Measurements from ENCODE around the gene ARL13A. TPM values are rescaled to one million over a fixed set of nuclear protein-coding genes. Genes with fewer than 3 reads are reported as not detected.
A peak's percentile ranks its signal among the peaks of the same experiment; 100 is the strongest.
"Not testable (repeated sequence)": the region's sequence is repeated elsewhere in the genome, so short reads cannot be mapped to it uniquely, and the experiment has no call there.

Gene ARL13A
- total and polyA plus RNA-seq, 2 experiments from 2014 or later: not detected

- no peak overlapping the region for H3K27ac ChIP-seq
- DNase-seq: peak; percentile 1
- H3K4me3 ChIP-seq: no peak overlapping the region
- no peak overlapping the region for H3K4me2 ChIP-seq (ENCODE audit: unreplicated experiment)
- no peaks in the 10 kb centered on the region for H3F3A ChIP-seq (ENCODE audit: insufficient read depth)
- no peaks in the 10 kb centered on the region for H4K20me1 ChIP-seq (ENCODE audit: insufficient read depth)
- H3K36me3 ChIP-seq (ENCODE audit: low read depth): no peaks in the 10 kb centered on the region
- no peaks in the 10 kb centered on the region for H3K4me1 ChIP-seq (ENCODE audit: insufficient read depth)
- H3K9me2 ChIP-seq (ENCODE audit: insufficient read depth): no peaks in the 10 kb centered on the region
- in situ Hi-C loops (cut with MboI): no loop called here
- H3K79me2 ChIP-seq (ENCODE audit: insufficient read depth): no peaks in the 10 kb centered on the region
- no peak overlapping the region for H3K9ac ChIP-seq
- no peak overlapping the region for H2AFZ ChIP-seq
- no peaks in the 10 kb centered on the region for H3K9me3 ChIP-seq (ENCODE audit: low read depth)
- TF ChIP-seq EZH2phosphoT487 (IDR thresholded peaks at IDR 0.05; ENCODE audit: insufficient read depth, low read depth) (no peak), EZH2 (IDR thresholded peaks at IDR 0.05; ENCODE audit: insufficient read depth, poor library complexity, severe bottlenecking) (no peak)
- no peaks in the 10 kb centered on the region for H3K27me3 ChIP-seq (replicated peaks; ENCODE audit: insufficient read depth)
Observed at GRCh38 chrX:101009090-101009489, 39.6 kb downstream of the ARL13A start.

DNA sequence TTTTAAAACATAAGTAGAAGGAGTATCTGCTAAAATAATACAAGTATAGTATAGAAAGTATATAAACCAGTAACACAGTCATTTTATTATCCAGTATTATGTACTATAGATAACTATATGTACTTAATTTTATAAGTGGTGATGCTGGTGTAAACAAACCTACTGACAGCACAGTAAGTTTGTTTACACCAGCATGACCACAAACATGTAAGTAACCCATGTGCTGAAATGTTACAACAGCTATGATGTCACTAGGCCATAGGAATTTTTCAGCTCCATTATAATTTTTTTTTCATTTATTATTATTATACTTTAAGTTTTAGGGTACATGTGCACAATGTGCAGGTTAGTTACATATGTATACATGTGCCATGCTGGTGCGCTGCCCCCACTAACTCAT is 42.5 kb downstream of the ARL13A start:
- H3K4me1 ChIP-seq (ENCODE audit: insufficient read depth); H2AFZ ChIP-seq; H4K20me1 ChIP-seq (ENCODE audit: insufficient read depth); DNase-seq; H3K9me2 ChIP-seq (ENCODE audit: insufficient read depth); H3K9me3 ChIP-seq (ENCODE audit: low read depth); H3K9ac ChIP-seq; H3K4me3 ChIP-seq; H3F3A ChIP-seq (ENCODE audit: insufficient read depth); H3K79me2 ChIP-seq (ENCODE audit: insufficient read depth); in situ Hi-C loops (cut with MboI); H3K27me3 ChIP-seq (replicated peaks; ENCODE audit: insufficient read depth); H3K36me3 ChIP-seq (ENCODE audit: low read depth); H3K4me2 ChIP-seq (ENCODE audit: unreplicated experiment); H3K27ac ChIP-seq: not testable (repeated sequence)
- WGBS, 2 experiments (ENCODE audit: low coverage in 1 of 2, low lambda C conversion rate in 2 of 2, missing lambda C conversion rate in 2 of 2): 94% methylated on average over 1 of the region's 1 CpG; no CpG with 5 or more reads in 1 of the 2 experiments

DNA sequence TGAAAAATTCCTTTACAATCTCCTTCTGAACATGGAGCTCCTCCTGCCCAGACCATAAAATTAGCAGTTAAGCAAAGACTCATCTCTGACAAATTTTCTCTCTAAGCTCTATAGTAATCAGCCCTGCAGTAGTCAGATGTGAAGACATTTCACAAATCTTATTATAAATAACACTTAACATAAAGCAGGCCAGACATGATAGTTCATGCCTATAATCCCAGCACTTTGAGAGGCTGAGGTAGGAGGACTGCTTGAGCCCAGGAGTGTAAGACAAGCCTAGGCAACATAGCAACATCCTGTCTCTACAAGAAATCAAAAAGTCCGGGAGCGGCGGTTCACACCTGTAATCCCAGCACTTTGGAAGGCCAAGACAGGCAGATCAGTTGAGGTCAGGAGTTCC is 52.5 kb downstream of the ARL13A start:
- Histone ChIP-seq H3K9ac (no peak overlapping the region), H4K20me1 (ENCODE audit: insufficient read depth) (no peaks in the 10 kb centered on the region), H3K4me1 (ENCODE audit: insufficient read depth) (peaks cover 8% of the 10 kb centered on the region; the same call in 1 of the 2 replicates), H3K4me2 (ENCODE audit: unreplicated experiment) (no peak overlapping the region), H2AFZ (no peak overlapping the region), H3K36me3 (ENCODE audit: low read depth) (no peaks in the 10 kb centered on the region), H3K9me2 (ENCODE audit: insufficient read depth) (no peaks in the 10 kb centered on the region), H3K4me3 (no peak overlapping the region), H3K27ac (no peak overlapping the region), H3F3A (ENCODE audit: insufficient read depth) (no peaks in the 10 kb centered on the region), H3K79me2 (ENCODE audit: insufficient read depth) (no peaks in the 10 kb centered on the region), H3K27me3 (replicated peaks; ENCODE audit: insufficient read depth) (no peaks in the 10 kb centered on the region), H3K9me3 (ENCODE audit: low read depth) (no peaks in the 10 kb centered on the region)
- in situ Hi-C loops (cut with MboI): no loop called here
- TF ChIP-seq EZH2 (IDR thresholded peaks at IDR 0.05; ENCODE audit: insufficient read depth, poor library complexity, severe bottlenecking) (no peak), EZH2phosphoT487 (IDR thresholded peaks at IDR 0.05; ENCODE audit: insufficient read depth, low read depth) (no peak)
- 92 to 100% methylated on average over 3 of the region's 3 CpGs for WGBS, 2 experiments (ENCODE audit: low coverage in 1 of 2, low lambda C conversion rate in 2 of 2, missing lambda C conversion rate in 2 of 2)
- no peak for DNase-seq

DNA sequence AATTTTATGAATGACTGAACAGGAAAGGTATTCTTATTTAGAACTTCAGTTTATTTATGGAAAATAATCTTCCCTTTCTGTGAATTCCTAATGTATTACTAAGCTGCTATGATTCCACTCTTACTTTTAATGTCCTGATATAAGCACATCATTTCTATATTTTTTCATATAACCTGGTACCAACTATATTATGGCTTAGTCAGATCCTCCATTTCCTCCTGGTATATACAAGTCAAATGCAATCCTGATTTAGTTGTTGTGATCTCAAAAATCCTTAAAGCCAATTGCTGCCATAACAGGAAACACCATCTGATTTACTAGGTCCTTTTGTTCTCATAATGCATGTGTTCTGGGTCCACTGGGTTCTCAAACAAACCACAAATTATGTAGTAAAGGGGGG is 55.6 kb downstream of the ARL13A start:
- no peaks in the 10 kb centered on the region for H3K79me2 ChIP-seq (ENCODE audit: insufficient read depth)
- no peak overlapping the region for H3K9ac ChIP-seq
- peaks cover 8% of the 10 kb centered on the region; the same call in 1 of the 2 replicates for H3K4me1 ChIP-seq (ENCODE audit: insufficient read depth)
- H3K9me3 ChIP-seq (ENCODE audit: low read depth): no peaks in the 10 kb centered on the region
- H2AFZ ChIP-seq: no peak overlapping the region
- in situ Hi-C loops (cut with MboI): no loop called here
- no peaks in the 10 kb centered on the region for H3F3A ChIP-seq (ENCODE audit: insufficient read depth)
- no peaks in the 10 kb centered on the region for H3K36me3 ChIP-seq (ENCODE audit: low read depth)
- H3K4me3 ChIP-seq: no peak overlapping the region
- TF ChIP-seq EZH2 (IDR thresholded peaks at IDR 0.05; ENCODE audit: insufficient read depth, poor library complexity, severe bottlenecking): no peak
- TF ChIP-seq EZH2phosphoT487 (IDR thresholded peaks at IDR 0.05; ENCODE audit: insufficient read depth, low read depth): no peak
- peak; percentile 5 for DNase-seq
- H3K4me2 ChIP-seq (ENCODE audit: unreplicated experiment): no peak overlapping the region
- H3K9me2 ChIP-seq (ENCODE audit: insufficient read depth): no peaks in the 10 kb centered on the region
- H4K20me1 ChIP-seq (ENCODE audit: insufficient read depth): no peaks in the 10 kb centered on the region
- H3K27ac ChIP-seq: no peak overlapping the region
- no peaks in the 10 kb centered on the region for H3K27me3 ChIP-seq (replicated peaks; ENCODE audit: insufficient read depth)

DNA sequence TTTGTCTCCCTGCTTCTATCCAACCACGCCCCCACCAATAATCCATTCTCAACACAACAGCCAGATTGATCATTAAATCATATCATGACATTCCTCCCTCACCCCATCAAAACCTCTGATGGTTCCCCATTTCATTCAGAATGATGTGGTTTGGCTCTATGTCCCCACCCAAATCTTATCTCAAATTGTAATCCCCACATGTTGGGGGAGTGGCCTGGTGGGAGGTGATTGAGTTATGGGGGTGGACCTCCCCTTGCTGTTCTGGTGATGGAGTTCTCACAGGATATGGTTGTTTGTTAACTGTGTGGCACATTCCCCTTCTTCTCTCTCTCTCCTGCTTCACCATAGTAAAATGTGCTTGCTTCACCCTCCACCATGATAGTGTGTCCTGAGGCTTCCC is 59.1 kb downstream of the ARL13A start:
- in situ Hi-C loops (cut with MboI): no loop called here
- H3F3A ChIP-seq (ENCODE audit: insufficient read depth): no peaks in the 10 kb centered on the region
- no peaks in the 10 kb centered on the region for H3K9me2 ChIP-seq (ENCODE audit: insufficient read depth)
- DNase-seq: no peak
- H4K20me1 ChIP-seq (ENCODE audit: insufficient read depth): no peaks in the 10 kb centered on the region
- no peak for TF ChIP-seq EZH2phosphoT487 (IDR thresholded peaks at IDR 0.05; ENCODE audit: insufficient read depth, low read depth)
- no peak for TF ChIP-seq EZH2 (IDR thresholded peaks at IDR 0.05; ENCODE audit: insufficient read depth, poor library complexity, severe bottlenecking)
- no peak overlapping the region for H2AFZ ChIP-seq
- H3K36me3 ChIP-seq (ENCODE audit: low read depth): no peaks in the 10 kb centered on the region
- H3K9ac ChIP-seq: no peak overlapping the region
- no peaks in the 10 kb centered on the region for H3K27me3 ChIP-seq (replicated peaks; ENCODE audit: insufficient read depth)
- no peak overlapping the region for H3K4me3 ChIP-seq
- H3K9me3 ChIP-seq (ENCODE audit: low read depth): no peaks in the 10 kb centered on the region
- H3K4me2 ChIP-seq (ENCODE audit: unreplicated experiment): no peak overlapping the region
- WGBS, 2 experiments (ENCODE audit: low coverage in 1 of 2, low lambda C conversion rate in 2 of 2, missing lambda C conversion rate in 2 of 2): 88 to 100% methylated on average over 1 of the region's 1 CpG
- peaks cover 8% of the 10 kb centered on the region; the same call in 1 of the 2 replicates for H3K4me1 ChIP-seq (ENCODE audit: insufficient read depth)
- no peaks in the 10 kb centered on the region for H3K79me2 ChIP-seq (ENCODE audit: insufficient read depth)
- H3K27ac ChIP-seq: no peak overlapping the region
